Right lung (tissue), 5 donors: ENCODE results near the gene TMUB2. TPM values are rescaled to one million over a fixed set of nuclear protein-coding genes. Genes with fewer than 3 reads are reported as not detected.
"Not testable (repeated sequence)": the region's sequence is repeated elsewhere in the genome, so short reads cannot be mapped to it uniquely, and the experiment has no call there.

ENCODE experiments used
- DNase-seq, 2 donors: peaks; one replicate each; pipeline ENCODE4 v3.0.0-alpha.2; 2013
- polyA plus RNA-seq, 5 donors: library from polyadenylated mRNA; unstranded; fragments of 120-200 nt; gene quantifications; one replicate each; pipeline versions ENCODE4 v1.2.1 to v1.2.3, GENCODE V29; 2013; ENCODE audit warnings: inconsistent platforms in 1 of 5, low replicate concordance in 1 of 5; ENCODE audit not compliant: insufficient read length in 5 of 5, insufficient read depth in 1 of 5

TMUB2 gene
- polyA plus RNA-seq, 5 donors: 45.6 to 55.7 (median 53.3) TPM

- peak; percentile 93 to 94 for DNase-seq
Observed at GRCh38 chr17:44218344-44219107, 31.8 kb downstream of the TMUB2 start.

GRCh38 chr17:44219108-44219615 lies 32.4 kb downstream of the TMUB2 start:
- peak; percentile 62 to 67 for DNase-seq

GRCh38 chr17:44219616-44220212 lies 32.9 kb downstream of the TMUB2 start, which contains the start of gene UBTF:
Gene UBTF, minus strand, starts transcription at chr17:44219675. Its CDS starts 1,446 bp downstream, at chr17:44218229.
- DNase-seq: peak; percentile 71 to 75

DNA sequence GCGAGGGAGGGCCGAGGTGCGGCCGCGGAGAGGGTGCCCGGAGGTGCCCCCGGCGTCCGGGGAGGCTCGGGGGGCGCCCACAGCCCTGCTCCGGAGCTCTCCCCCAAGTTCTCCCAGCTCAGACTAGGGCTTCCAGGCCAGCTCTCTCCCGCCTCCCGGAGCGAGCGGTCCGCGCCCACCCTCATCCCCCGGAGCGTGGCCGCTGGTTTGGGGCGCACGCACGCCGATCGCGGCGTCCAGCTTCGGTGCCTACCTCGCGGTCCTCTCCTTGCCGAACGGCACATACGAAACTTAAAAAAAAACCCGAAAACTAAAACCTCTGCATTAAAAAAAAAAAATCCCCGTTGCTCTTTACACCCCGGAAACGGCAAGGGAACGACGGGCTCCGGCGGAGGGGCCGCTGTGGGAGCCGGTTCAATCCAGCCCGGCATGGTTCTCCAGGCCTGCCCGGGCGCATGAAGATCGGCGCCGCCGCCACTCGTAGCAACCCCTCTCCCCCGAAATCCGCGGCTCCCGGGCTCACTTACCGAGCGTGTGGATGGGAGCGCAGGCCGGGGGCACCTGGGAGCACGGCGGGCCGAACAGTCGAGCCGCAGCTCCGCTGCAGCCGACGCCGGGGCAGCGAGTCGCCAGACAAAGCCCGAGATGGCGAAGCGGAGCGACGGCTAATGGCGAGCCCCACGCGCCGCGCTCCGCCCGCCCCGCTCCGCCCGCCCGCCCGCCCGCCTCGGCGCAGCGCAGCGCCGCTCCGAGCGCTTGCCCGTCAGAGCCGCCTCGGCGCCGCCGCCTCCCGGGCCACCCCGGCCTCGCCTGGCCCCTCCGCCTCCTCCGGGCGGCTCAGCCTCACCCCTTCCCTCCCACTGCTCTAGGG lies 33.7 kb downstream of the TMUB2 start:
- DNase-seq: peak; percentile 37 to 61

- DNase-seq: peak; percentile 74 to 78
Observed at GRCh38 chr17:44221084-44221861, 34.5 kb downstream of the TMUB2 start.

GRCh38 chr17:44221862-44222111 lies 35.0 kb downstream of the TMUB2 start:
- DNase-seq: no peak

DNA sequence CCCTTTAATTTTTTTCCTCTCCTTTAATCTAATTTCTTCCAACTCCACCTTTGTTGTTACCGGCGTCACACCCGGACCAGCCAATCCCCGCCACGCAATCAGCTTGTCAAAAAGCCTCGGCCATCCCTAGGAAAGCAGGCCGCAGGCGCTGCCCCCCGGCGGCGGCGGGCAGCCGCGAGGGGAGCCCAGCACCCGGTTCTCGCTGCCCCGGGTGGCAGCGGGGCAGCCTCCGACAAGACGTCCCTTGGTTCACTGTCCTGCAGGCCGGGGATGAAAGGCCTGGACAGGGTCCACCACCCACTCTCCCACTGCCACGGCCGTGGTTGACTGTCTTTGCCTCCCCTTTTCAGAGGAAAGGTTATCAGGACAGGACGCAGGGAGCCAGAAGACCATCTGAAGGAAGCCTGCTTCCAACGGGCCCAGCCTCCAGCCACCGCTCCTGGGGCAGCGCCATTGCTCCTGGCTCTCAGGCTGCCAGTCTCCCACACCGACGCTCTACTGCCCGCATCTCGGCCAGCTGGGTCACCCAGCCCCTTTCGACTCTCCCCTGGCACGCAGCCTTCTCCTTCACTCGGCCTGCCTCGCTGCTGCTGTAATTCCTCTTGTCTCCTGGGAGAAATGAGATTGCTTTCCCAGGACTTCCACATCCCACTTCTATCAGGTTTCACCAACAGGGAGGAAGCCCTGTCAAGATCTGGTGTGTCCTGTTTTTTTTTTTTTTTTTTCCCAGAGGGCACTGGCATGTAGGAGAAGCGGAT lies 35.5 kb downstream of the TMUB2 start:
- peak; percentile 62 for DNase-seq

GRCh38 chr17:44223541-44224071 lies 36.8 kb downstream of the TMUB2 start:
- DNase-seq: no peak

- DNase-seq: no peak
Observed at GRCh38 chr17:44229090-44229489, 42.3 kb downstream of the TMUB2 start.

GRCh38 chr17:44230140-44230539 lies 43.4 kb downstream of the TMUB2 start:
- DNase-seq: no peak

GRCh38 chr17:44232061-44232460 lies 45.3 kb downstream of the TMUB2 start:
- DNase-seq: no peak

GRCh38 chr17:44233582-44233981 lies 46.8 kb downstream of the TMUB2 start:
- DNase-seq: no peak

- DNase-seq: no peak
Observed at GRCh38 chr17:44235583-44235936, 48.8 kb downstream of the TMUB2 start.

GRCh38 chr17:44236444-44236991 lies 49.7 kb downstream of the TMUB2 start:
- no peak for DNase-seq

- not testable (repeated sequence) for DNase-seq
Observed at GRCh38 chr17:44237886-44238285, 51.1 kb downstream of the TMUB2 start.

- no peak for DNase-seq
Observed at GRCh38 chr17:44241106-44241624, 54.4 kb downstream of the TMUB2 start.
